HG03439 (cell line): ENCODE data around the gene SPIRE2.
"Not testable (repeated sequence)": the region's sequence is repeated elsewhere in the genome, so short reads cannot be mapped to it uniquely, and the experiment has no call there.

Source experiments
- ATAC-seq: cut with Tn5 transposase; IDR thresholded peaks from one replicate; pipeline ENCODE4 v1.9.1; 2021; ENCODE audit warnings: mild to moderate bottlenecking, moderate library complexity; ENCODE audit not compliant: unreplicated experiment

SPIRE2 gene, protein sequence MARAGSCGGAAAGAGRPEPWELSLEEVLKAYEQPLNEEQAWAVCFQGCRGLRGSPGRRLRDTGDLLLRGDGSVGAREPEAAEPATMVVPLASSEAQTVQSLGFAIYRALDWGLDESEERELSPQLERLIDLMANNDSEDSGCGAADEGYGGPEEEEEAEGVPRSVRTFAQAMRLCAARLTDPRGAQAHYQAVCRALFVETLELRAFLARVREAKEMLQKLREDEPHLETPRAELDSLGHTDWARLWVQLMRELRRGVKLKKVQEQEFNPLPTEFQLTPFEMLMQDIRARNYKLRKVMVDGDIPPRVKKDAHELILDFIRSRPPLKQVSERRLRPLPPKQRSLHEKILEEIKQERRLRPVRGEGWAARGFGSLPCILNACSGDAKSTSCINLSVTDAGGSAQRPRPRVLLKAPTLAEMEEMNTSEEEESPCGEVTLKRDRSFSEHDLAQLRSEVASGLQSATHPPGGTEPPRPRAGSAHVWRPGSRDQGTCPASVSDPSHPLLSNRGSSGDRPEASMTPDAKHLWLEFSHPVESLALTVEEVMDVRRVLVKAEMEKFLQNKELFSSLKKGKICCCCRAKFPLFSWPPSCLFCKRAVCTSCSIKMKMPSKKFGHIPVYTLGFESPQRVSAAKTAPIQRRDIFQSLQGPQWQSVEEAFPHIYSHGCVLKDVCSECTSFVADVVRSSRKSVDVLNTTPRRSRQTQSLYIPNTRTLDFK

DNA sequence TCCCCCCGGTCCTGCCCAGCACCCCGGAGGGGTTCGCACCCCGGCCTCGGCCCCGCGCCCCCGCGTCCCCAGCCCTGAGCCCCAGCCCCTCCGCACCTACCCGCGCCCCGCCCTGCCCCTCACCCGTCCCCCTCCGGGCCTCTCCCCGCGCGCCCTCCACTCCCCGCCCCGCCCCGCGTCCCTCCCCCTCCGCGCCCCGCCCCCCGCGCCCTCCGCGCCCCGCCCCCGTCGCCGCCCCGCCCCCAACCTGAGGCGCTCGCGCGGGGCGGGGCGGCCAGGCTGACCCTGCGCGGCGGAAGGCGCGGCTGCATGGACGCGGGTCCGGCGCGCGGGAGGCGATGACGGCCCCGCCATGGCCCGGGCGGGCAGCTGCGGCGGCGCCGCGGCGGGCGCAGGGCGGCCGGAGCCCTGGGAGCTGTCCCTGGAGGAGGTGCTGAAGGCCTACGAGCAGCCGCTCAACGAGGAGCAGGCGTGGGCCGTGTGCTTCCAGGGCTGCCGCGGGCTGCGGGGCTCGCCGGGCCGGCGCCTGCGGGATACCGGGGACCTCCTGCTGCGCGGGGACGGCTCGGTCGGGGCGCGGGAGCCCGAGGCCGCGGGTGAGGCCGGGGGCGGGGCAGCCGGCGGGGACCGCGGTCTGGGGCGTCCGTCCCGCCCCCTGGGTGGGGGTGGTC, at the start of gene SPIRE2:
Gene SPIRE2, plus strand, starts transcription at position 277 of the 671 bp plus-strand sequence. Its CDS starts 76 bp downstream, at position 353.
- ATAC-seq: no peak

DNA sequence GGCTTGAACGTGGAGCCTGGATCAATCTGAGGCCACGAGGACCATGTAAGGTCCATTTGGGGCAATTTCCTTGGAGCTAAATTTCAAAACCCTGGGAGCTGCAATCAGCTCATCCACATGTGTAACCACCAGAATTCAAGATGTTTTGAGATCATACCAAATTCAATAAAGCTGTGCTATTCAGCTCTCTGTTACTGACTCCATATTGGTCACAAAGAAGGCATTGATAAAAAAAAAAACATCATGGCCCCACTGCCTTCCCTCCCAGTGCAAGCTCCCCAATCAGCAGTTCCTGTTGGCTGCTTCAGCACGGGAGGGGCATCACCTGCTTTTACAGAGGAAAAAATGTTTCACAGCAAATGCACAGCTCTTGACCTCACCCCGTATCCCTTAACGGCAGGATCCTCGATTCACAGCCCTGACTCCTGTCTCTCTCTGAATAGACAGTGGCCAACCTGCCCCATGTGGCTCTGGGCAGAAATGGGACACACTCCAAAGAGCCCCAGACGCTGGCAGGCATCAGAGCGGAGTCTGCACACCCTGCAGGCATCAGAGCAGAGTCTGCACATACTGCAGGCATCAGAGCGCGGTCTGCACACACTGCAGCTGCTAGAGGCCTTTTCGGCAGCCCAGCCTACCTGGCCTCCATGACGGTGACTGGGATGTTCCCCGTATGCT, 48.9 kb upstream of the SPIRE2 start:
- no peak for ATAC-seq

DNA sequence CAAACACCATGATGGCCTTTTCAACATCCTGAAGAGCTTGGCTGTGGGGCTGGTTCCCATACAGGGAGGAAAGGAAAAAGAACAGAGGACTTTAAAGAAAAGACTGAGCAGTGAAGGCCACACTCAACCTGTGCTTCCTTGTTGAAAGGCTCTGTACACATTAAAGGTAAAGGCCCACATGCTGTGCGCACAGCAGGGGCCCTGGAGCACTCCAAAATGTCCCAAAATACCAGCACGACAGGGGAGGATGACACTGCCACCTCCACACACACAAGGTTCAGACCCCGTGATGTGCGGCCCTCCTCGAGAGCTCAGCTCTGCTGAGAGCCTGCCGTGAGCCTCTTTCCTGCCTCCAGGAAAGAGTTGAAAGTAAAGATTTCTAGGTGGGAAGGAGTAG, 48.4 kb upstream of the SPIRE2 start:
- ATAC-seq: no peak

DNA sequence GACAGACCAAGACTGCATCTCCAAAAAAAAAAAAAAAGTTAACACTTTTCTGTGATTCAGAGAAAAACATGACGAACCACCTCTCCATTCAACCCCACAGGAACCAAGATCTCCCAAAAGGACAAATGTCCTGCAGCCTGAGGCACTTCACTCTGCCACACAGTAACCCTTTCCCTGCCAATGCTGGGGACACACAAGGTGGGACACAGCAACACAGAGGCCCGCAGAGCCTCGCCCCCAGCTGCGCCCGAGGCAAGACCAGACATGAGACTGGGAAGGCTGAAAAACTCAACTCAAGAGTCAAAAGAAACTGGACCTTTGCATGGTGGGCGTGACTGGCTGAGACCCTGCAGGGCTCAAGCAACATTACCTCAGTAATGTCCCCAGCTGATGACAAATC, 45.8 kb upstream of the SPIRE2 start:
- ATAC-seq: no peak

DNA sequence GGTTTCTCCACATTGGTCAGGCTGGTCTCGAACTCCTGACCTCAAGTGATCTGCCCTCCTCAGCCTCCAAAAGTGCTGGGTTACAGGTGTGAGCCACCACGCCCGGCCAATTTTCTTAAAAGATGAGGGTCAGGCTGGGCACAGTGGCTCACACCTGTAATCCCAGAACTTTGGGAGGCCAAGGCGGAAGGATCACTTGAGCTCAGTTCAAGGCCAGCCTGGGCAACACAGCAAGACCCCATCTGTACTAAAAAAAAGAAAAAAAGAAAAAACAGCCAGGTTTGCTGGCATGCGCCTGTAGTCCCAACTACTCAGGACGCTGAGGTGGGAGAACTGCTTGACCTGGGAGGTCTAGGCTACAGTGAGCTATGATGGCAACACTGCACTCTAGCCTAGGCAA, 44.3 kb upstream of the SPIRE2 start:
- ATAC-seq: not testable (repeated sequence)

DNA sequence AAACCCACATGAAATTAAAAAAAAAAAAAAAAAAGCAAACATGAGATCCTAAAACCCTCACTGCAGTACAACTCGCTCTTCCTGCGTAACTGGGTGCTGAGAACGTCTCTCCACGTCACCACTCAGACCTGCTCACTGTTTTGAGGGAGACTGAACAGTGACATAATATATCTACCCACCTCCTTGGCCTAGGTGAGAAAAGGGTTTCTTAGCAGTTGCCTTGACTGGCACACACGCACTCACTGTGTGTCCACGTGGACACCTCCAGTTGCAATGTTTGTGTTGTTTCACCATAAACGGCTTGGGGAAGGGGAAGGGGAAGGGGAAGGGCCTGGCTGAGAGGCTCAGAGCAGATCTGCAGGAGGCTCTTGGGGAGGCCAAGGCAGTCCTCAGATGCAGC, 43.9 kb upstream of the SPIRE2 start:
- ATAC-seq: no peak

DNA sequence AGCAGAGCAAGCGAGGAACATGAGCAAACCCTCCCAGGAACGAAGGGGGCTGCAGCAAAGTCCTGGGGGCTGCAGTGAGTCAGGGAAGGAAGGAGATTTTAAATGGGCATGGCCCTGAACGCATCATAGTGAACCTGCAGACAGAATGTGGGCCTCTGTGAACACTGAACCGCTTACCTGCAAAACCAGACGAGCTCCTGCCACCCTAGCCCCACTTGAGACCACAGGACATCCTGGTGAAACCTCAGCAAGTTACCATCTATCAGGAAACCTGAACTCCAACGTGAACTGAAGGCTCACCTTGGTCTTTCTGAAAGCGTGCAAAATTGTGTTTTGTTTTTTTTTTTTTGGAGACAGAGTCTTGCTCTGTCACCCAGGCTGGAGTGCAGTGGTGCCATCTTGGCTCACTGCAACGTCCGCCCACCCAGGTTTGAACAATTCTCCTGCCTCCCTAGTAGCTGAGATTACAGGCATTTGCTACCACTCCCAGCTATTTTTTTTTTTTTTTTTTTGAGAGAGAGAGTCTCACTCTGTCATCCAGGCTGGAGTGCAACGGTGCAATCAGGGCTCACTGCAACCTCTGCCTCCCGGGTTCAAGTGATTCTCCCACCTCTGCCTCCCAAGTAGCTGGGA, 42.6 kb upstream of the SPIRE2 start:
- no peak for ATAC-seq

DNA sequence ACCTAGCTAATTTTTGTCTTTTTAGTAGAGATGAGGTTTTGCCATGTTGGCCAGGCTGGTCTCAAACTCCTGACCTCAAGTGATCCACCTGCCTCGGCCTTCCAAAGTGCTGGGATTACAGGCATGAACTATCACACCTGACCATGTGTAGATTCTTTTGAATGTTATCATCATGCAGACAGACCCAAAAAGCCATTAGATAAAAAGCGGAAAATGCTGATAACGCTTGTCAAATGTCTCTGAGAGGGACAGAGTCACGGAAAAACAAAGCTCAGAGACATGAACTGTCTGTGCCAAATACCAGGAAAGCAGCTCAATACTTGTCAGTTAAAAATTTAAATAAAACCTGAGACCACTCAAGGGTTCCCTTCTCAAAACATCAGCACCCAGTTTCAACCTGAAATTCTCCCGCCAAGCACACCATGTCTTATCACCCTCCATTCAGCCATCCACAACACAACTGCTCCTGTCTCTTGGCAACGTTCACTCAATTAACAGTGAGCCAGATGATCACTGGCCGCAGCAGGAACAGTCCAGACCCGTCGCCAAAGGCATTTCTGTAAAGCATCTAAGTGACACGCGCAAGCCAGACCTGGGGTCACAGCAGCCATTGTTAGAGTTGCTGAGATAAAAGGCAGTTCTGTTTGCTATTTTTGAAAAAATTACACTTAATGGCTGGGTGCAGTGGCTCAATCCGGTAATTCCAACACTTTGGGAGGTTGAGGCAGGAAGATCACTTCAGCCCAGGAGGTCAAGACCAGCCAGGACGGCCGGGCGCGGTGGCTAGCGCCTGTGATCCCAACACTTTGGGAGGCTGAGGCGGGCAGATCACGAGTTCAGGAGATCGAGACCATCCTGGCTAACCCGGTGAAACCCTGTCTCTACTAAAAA, 41.6 kb upstream of the SPIRE2 start:
- no peak for ATAC-seq

DNA sequence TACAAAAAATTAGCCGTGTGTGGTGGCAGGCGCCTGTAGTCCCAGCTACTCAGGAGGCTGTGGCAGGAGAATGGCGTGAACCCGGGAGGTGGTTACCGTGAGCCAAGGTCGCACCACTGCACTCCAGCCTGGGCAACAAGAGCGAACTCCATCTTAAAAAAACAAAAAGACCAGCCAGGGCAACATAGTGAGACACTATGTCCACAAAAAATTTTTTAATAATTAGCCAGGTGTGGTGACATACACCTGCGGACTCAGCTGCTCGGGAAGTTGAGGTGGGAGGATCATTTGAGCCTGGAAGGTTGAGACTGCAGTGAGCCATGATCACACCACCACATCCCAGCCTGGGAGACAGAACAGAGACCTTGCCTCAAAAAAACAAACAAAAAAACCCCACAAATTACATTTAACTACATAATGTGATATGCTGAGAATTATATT, 40.9 kb upstream of the SPIRE2 start:
- ATAC-seq: no peak

DNA sequence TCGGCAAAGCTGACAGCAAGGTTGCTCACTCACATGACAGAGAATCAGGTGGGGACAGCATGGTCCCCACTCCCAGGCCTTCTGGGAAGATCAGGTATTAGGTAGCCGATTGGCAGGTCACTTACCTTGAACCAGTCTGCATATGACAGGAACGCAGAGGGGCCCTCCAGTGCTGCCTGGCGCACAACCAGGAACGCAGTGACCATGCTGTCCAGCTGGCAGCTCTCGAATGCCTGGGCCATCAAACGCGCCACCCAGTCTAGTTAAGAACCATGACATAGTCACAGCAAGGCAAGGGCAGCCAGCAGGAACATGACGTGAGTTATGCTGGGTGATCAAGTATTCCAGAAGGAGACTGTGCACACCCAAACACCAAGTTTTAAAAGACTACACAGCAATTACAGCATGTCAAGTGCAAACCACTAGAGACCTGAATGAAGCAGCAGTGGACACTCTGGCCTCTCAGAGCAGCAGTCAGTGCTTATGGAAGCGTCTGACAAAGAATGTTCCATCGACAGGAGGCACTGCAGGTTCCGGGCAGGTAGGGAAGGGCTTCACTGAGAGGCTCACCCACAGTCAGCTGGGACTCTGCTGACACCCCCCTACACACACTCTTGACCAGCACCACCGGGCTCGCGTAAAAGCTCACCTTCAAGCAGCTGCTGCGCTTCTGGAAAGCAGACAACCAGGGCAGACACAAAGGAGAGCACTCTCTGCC, 36.8 kb upstream of the SPIRE2 start:
- ATAC-seq: no peak

DNA sequence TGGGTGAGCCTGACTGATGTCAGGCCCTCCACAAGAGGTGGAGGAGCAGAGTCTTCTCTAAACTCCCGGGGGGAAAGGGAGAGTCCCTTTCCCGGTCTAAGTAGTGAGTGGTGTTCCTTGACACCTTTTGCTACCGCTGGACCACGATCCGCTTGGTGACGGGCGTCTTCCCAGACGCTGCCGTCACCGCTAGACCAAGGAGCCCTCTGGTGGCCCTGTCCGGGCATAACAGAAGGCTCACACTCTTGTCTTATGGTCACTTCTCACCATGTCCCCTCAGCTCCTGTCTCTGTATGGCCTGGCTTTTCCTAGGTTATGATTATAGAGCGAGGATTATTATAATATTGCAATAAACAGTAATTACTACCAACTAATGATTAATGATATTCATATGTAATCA, 35.2 kb upstream of the SPIRE2 start:
- ATAC-seq: not testable (repeated sequence)

DNA sequence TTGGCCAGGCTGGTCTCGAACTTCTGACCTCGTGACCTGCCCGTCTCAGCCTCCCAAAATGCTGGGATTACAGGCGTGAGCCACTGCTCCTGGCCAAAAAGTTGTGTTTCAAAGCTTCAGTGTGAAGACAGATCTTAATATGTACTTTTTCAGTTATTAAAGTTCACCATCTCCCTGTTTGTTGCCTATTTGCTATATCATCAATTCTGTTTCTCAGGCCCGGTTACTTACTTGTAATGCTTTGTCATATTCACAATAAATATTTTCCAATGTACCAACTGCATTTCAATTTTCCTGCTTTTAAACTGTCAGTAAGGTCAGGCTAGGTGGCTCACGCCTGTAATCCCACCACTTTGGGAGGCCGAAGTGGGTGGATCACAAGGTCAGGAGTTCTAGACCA, 34.3 kb upstream of the SPIRE2 start:
- no peak for ATAC-seq

DNA sequence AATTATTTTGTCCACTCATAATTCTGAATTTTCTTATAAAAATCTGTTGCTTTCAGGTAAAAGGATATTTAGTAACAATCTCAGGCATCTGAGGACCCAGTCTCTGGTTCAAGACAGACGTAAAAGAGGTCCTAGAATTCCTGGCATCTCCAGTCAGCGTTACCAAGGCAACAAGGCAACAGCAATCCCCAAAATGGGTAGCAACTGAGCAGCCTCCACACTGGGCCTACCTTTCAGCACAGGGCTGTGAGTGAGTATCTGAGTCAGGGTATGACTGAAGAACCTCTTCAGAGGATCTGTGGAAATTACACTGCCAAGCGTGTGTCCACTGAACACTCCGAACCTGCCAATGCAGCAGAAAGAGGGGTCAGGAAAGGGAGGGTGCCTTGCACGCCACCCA, 32.6 kb upstream of the SPIRE2 start:
- no peak for ATAC-seq

DNA sequence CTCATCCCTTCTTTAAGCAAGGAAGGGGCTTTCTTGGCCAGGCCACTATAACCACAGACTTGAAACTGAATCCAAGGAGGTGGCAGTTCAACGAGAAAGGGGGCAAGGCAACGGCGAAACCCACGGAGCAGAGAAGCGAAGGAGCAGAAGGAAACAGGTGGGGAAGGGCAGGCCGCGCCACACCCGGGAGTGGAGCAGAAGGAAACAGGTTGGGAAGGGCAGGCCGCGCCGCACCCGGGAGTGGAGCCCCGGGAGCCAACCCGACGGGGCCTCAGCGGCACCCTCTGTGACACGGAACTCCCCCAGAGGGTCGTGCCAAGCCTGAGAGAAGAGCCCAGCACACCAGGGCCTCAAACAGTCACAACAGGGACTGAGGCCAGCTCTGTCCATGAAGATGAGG, 32.2 kb upstream of the SPIRE2 start:
- ATAC-seq: no peak

DNA sequence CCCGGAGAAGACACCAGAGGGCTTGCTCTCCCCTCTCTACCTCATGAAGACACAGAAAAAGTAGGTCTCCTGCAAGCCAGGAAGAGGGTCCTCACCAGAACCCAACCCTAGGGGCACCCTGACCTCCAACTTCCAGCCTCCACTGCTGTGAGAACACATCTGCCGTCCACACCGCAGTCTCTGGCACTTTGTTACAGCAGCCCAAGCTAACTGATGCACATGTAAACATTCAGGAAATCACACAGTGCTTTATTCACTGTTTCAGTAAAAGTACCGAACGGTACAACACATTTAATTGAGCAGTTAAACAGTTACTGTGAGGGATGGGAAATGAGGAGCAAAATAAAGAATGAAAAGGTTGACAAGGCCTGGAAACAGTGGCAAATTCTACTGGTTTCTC, 30.1 kb upstream of the SPIRE2 start:
- ATAC-seq: no peak

DNA sequence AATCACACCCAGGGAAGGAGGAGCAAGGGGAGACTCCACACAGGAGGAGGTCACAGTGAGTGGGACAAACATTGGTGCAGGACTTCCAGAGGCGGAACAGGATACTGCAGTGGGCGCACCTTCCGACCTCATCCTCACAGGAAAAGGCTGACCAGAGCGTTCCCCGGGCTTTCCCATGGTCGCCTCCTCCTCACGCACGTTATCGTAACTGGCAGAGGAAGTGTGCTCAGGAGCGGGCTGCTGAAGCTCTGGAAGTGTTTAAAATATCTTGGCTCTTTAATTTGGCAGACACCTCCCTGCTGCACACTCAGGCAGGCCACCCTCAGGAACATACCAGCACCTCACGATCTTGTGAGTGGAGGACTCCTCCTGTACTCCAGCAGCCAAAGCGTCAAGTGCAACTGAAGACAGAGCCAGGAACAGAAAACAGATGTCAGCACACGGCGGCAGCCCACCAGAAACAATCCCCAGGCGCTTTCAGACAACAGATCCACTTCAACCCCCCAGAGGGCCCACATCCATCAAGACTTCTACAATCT, 29.4 kb upstream of the SPIRE2 start:
- no peak for ATAC-seq

DNA sequence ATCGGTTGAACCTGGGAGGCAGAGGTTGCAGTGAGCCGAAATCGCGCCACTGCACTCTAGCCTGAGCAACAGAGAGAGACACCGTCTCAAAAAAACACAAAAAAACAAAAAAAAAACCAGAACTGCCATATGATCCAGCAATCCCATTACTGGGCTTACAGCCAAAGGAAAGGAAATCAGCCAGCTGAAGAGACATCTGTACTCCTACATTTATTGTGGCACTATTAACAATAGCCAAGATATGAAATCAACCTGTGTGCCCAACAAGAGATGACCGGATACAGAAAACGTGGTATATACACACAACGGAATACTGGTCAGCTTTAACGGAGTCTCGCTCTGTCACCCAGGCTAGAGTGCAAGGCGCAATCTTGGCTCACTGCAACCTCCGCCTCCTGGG, 26.5 kb upstream of the SPIRE2 start:
- ATAC-seq: no peak

DNA sequence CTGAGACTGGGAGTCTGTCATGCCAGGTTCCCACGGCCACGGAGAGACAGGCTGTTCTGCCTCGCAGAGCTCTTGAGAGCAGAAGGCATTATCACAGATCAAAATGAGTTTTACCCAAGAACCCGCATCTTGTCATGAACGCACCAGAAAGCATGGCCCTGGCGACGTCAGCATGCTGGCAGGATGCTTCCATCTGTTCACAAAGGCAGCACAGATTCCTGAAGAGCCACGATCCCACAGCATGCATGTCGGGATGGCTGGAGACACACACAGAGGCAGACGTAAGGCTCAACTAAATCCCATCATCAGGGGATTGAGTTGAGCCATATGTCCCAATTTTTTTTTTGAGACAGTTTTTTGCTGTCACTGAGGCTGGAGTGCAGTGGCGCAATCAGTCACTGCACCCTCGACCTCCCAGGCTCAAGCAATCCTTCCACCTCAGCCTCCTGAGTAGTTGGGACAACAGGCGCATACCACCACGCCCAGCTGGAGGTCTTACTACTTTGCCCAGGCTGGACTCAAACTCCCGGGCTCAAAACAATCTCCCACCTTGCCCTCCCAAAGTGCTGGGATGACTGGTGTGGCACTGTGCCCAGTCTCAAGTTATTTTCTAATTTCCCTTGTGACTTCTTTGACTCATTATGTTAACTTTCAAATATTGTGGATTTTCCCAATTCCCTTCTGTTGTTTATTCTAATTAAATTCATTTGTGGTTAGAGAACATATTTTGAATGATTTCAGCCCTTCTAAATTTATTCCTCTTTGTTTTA, 23.0 kb upstream of the SPIRE2 start:
- no peak for ATAC-seq
